Middle frontal gyrus (tissue), 1 donor: Measurements from ENCODE around the gene SLC39A8.
"Not testable (repeated sequence)": the region's sequence is repeated elsewhere in the genome, so short reads cannot be mapped to it uniquely, and the experiment has no call there.

ENCODE experiments used
- DNase-seq: peaks from one replicate; pipeline ENCODE4 v3.0.0-alpha.2; 2015; ENCODE audit warnings: low spot score; ENCODE audit errors: extremely low spot score

SLC39A8 gene

DNA sequence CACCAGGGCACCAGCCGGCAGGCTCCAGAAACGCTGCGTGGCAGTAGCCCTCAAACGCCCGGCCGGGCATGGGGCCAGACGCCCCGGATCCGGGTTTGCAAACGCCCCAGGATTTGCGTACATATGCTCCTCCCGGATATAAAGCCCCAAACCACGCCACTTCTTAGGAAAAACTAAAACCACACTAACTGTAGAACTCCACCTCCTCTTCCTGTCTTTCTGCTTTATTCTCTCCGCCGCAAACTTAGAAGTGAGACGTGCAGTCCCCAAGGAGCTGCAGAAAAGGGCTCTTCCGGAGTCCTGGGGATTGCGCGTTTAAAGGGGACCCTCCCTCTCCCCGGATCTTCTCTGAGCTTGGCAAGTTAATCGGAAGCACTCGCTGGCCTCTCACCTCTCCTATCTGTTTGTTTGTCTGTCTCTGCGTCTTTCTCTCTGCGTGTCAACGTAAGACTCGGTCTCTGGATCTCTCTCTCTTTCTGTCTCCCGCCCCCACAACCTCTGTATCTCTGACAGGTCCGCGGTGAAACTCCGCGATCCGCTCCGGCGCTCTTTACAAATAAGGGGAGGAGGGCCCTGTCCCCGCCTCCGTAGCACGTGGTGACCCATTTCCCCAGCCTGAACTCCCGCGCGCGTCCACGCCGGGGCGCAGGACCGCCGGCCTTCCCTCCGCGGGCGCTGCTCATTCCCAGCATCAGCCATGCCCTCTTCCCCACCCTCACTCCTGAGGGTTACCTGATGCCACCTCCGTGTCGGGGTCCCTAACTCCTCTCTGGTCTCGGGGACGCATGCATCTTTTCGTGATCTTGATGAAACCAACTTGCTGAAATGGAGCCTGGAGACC is at the start of gene SLC39A8:
SLC39A8 (minus strand) TSS at position 529 of the 841 bp plus-strand sequence. CDS start 820 bp downstream, outside the sequence.
- peak; percentile 50 for DNase-seq

DNA sequence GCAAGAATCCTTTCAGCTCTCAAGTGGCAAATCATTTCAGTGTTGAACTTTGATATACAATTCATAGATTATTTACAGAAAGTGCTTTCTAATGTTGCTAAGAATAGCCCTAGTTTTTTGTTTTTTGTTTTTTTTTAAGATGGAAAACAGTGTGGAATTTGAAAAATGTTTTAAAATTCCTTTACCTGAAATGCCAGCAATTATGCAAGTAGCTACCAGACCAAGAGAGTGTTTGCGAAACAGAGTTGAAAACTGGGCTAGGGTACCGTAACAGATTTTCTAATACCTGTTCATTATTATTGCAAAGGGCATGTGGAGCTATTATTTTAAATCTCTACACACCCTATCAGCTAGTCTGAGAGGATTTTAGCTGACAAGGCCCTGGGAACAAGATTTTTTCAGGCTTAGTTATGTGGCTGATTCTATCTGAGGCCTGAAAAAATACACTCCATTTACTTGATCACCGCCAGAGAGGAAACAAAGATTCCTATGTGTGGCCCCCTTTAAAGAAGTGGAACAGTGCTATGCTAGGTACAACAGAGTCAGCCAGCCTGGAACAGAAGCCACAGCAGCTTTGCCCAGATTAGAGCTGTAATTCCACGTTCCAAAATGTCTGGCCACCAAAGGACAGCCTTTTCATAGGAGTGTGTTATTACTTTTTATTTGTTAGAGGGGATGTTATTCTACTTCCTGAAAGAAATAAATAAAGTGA is 46.9 kb upstream of the SLC39A8 start:
- DNase-seq = no peak

DNA sequence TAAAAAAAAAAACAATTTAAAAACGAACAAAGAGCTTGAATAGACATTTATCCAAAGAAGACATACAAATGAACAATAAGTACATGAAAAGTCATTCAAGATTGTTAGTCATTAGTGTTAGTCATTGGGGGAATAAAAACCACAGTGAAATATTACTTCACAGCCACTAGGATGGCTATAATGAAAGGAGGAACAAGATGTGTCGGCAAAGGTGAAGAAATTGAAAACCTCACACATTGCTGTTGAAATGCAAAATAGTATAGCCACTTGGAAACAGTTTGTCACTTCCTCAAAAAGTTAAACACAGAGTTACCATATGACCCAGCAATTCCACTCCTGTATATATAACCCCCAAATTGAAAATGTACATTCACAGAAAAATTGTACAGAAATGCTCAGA is 45.2 kb upstream of the SLC39A8 start:
- DNase-seq = no peak

DNA sequence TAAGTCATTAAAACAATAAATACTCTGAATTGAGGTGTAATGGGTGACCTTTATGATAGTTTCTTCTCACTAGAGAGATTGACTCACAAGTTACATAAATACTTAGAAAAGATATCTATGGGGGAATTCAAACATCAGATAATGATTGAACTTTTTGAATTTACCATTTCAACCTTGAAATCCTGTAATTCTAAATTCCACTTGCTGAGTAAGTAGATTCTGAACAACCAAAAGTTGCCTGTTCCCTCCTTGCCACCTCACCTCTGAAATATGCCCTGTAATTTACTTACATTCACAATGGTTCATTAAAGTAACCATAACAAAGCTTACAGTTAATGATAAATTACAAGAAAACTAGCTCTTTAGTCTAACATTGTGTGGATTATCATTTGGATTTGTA is 43.3 kb upstream of the SLC39A8 start:
- DNase-seq = no peak

DNA sequence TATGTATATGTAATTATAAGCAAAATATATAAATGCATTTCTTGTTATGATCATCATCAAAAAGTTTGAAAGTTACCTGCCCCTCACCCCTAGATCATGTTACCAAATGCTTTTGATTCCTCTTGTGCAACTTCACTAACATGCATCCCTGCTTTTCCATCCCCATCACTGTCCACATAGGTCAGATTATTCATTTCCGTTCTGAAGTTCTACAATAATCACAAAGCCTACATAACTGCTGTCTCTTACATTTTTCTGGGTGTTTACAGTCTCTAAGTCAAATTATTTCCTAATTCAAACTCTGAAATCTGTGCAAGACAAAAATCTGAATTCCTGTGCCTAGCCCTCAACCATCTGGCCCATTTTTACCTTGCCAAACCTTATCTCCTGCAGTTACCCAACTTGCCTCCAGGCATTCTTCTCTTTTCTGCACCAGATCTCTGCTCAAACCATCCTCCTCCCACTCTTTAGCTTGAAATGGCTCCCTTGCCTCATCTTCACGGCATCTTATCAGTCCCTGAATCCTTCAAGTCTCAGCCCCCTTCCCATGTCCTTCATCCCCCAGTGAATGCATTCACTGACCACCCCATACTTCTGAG is 42.4 kb upstream of the SLC39A8 start:
- no peak for DNase-seq

DNA sequence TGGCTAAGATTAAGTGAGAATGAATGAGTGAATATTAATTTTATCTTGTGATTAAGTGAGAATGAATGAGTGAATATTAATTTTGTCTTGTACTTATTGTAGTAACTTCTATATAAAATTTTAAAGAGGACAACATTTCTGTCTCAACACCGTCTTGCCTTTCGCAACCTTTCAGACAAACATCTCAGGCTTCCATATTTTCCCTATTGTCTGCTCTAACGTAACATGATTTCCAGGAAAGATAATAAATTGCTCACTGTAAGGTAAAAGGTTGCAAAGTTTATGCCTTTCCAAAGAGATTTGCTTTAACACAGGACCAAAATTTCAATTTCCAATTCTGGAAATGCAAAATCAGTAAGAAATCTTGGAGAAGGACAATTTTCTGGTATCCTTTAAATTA is 41.7 kb upstream of the SLC39A8 start:
- no peak for DNase-seq

DNA sequence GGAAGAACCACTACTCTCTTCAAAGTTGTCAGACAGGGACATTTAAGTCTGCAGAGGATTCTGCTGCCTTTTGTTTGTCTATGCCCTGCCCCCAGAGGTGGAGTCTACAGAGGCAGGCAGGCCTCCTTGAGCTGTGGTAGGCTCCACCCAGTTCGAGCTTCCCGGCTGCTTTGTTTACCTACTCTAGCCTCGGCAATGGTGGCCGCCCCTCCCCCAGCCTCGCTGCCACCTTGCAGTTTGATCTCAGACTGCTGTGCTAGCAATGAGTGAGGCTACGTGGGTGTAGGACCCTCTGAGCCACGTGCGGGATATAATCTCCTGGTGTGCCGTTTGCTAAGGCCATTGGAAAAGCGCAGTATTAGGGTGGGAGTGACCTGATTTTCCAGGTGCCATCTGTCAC is 35.0 kb upstream of the SLC39A8 start:
- not testable (repeated sequence) for DNase-seq

DNA sequence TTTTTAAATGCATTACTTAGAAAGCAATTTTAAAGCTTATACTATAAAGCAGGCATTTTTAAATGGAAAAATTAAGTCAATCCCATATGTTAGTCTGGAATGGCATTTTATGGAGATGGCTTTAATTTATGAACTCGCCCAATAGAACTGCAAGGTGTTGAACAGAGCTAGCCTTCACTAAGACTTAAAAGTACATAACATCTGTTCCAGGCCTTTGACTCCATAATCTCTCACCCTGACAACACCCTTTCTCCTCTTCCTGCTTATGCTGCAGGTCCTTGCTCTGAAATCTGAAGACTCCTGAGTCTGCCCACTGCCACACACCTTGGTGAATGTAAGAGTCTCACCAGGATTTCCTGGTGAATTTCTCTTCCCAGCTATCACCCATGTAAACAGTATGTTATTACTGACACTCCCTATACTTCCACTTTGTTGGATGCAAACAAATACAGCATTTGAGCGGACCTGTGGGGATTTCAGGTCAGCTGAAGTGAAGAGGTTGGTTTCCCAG is 17.7 kb upstream of the SLC39A8 start:
- DNase-seq = no peak

DNA sequence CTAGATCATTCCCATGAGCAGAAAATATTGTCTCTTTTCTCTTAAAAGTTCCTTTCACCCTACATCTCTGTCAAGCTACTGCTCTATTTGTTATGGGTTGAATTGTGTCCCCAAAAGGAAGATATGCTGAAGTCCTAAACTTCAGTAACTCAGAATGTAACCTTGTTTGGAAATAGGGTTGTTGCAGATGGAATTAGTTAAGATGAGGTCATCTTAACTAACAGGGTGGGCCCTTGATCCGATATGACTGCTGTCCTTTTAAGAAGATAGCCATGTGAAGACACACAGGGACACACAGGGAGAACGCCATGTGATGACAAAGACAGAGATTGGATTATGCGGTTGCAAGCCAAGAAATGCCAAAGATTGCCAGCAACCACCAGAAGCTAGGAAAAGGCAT is 12.8 kb upstream of the SLC39A8 start:
- no peak for DNase-seq

DNA sequence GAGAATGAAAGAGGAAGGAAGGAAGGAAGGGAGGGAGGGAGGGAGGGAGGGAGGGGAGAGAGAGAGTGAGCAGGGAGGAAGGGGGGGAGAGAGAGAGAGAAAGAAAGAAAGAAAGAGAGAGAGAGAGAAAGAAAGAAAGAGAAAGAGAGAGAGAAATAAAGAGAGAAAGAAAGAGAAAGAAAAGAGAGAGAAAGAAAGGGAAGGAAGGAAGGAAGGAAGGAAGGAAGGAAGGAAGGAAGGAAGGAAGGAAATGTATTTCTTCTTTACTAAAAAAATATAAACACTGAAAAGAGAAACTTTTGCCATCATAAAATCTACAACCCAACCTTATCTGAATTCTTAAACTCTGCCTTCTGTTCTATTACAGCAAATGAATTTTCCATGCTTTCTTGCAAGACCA is 12.4 kb upstream of the SLC39A8 start:
- not testable (repeated sequence) for DNase-seq

DNA sequence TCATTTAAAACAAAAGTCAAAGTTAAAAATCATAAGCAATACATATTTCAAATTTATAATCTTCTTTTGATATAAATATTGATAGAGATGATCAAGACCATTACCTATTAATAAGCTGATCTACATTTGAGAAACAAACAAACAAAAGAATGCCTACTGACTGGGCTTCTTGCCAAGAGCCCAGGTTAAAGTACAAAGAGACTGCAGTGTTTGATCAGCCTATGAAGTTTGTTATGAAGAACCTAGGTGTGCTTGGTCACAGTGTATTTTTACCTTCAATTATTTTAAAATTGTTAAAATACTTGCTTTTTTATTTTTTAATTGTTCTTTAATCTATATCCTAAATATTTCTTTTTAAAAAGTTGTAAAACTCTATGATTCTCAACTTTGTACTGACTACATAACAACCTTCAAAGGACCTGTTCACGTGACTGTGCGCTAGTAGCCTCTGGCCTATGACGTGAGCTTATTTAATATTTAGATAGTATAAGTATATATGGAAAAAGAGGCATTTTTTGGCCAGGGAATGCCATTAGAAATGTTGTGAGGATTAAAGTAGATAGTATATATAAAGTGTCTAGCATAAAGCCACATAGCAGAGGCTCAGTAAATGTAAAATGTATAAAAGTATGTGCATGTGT is 11.4 kb upstream of the SLC39A8 start:
- DNase-seq = no peak

DNA sequence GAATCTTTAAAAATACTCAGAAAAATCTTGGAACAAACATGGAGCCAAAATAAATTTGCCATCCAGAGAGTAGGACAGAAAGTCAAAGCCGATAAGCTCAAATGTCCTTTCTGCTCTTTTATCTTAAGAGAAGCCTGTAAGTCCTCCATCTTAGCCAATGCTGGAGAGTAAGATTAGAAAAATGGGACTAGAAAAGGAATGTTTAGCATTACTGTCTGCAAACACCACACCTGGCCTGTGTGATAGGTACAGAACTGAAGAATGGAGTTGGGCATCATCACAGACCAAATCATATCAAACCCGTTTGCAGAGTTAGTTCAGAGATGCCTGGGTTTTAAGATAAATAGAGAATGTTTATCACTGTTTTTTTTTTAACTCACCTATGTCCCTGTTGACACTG is 10.5 kb upstream of the SLC39A8 start:
- DNase-seq = no peak

DNA sequence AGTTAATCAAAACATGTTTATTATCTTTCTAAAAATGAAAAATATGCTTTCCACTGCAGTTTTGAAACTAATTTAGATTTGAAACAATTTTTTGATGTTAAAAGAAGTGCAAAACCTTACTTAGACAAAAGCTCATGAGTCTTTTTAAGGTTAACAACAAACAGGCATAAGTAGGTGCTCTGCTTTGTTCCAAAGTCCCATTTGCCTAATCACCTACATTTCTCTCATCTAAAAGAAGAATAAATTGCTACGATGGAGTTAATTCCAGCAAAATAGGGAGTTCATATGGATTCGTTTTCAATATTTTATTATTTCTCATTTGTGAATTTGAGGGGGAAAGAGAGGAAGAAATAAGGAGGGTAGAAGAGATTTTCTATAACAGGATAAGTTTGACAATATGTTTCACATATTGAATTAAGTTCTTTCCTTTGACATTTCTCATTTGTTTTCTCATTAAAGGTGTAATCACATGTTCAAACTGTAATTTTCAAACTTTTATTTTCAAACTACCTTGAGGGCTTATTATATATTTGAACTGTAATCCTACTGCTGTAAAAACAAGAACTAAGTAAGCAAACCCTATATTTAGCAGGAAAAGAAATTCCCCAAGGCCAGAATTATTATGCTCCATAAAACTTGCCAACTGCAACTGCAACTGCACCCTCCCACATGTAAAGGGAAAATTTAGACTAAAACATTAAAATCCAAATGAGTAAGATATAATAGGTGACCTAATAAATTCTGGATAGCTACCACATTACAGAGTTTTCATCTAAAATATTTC is 9.6 kb upstream of the SLC39A8 start:
- no peak for DNase-seq

DNA sequence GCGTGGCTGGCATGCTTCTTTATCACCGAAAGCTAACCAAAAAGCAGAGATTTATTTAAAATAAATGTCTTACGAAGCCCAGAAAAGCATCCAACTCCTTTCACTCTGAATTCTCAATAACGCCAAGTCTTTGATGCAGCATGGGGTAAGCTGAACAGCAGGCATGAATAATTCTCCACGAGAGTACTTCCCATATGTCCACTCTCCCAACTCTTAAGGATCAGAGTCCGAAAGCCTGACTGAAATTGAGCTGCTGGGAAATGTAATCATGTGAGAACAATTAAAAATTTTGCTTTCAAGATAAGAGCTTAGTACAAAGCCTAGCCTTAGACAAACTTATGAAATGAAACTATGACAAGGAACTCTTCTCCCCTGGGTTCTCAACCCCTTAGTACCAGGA is 7.5 kb upstream of the SLC39A8 start:
- no peak for DNase-seq

DNA sequence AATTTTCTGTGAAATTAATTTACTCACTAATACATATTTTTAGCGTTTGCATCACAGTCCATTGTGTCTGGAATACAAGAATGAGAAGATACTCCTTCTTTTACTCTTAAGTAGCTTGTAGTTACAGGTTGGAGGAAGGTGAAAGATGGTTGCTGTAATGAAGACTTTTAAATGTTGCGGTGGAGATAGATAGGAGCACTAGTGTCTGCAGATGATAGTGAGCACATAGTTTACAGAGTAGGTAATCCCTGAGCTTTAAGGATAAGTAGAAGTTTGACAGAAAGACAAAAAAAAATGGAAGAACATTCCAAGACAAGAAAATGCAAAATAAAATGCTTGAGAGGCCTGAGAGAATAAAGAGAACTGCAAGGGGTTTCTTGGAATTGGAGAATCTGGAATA is 5.4 kb upstream of the SLC39A8 start:
- DNase-seq = no peak

DNA sequence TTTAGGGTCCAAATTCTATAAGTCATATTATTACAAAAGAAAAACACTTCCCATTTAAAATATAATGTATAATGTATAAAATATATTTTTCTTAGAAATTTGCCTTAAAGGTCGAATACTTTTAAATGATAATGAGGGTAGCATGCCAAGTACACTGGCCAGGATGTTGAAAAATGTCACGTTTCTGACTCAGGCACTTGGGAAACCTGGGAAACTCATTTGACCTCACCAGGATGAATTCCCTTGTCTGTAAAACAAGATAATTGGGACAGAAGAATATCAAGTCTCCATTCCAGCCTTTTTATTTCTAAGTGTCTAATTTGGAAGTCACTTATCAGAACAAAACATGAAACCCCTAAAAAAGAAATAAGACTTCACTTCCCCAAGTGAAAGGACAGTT is 3.4 kb upstream of the SLC39A8 start:
- DNase-seq = no peak

DNA sequence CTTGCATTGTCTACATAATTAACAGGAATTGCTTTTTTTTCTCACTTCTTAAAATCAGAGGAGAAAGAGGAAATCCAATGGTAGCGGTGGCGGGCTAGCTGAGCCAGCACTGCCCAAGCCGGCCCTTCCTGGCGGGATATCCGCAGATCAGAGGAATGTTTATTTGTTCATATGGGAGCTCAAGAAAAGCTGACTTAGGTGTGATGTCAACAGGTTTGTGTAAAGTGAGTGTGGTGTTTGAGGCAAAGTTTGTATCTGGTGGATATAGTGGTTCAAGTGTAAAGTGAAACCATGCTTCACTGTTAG is 466 bp upstream of the SLC39A8 start:
- DNase-seq = no peak

DNA sequence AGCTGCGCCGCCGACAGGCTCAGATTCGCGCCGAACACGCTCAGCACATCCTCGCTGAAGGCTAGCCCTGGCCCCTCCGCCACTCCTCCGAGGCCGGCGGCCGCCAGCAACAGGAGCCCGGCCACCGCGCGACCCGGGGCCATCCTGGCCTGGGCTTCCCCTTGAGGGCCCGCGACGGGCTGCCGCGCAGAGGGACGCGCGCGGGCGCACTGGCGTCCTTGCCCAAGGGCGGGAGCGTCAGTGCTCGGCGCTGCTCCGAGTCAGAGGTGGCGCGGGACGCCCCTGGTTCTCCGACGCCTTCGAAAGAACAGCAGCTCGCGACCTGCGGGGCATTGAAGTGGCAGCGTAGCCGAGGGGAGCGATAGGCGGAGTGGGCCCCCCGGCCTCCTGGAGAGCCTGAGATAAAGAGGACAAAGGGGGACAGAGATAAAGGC is 745 bp downstream of the SLC39A8 start:
- DNase-seq = no peak

DNA sequence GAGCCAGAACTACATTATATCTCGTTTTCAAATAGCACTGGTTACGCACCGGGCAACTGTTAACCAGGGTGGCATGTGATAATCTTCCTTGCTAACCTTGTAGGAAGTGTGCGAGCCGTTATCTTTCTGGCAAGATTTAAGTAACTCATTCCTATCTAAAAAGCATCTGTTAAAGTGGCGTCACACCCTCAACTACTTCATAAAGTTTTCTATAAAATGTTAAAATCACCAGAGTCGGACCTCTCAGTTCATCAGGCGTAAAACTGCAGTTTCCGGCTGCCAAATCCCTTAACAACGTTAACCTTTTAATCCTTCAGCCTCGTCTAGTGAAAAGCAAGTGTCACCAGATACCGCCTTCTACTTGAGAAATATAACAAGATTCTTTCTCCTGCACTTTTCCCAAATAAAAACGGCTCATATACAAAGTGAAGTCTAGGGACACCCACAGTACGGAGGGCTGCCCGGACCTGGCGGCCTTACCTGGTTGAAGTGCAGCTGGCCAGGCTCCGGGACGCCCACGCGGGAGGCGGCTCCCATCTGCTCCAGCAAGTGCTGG is 1.2 kb downstream of the SLC39A8 start:
- no peak for DNase-seq

DNA sequence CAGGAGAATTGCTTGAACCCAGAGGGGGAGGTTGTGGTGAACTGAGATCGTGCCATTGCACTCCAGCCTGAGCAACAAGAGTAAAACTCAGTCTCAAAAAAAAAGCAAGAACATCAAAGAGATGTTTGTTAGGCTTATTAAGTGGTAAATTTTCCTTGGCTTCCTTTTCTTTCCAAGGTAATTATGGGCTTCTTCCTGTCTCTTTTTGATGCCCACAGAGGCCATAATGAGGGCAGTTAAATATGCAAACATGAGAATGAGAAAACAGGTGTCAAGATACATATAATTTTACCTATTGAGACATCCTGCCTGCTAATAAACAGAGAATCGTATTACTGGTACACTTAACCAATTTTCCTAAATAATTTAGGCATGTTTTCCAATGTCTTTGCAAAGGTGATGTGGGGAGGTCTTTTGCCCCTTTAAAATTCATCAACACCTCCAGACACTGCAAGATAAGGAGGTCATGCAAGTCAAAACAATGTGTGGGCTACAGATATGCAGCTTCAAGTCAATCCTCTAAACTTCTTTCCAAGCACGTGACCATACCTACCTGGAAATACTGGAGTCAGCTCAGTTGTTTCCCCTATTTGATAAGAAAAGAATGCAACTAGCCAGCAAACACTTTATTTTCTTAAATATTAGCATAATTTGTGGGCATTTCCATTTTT is 2.7 kb downstream of the SLC39A8 start:
- no peak for DNase-seq
